ENCODE data around the gene PPP1R13B.
"Not testable (repeated sequence)": the region's sequence is repeated elsewhere in the genome, so short reads cannot be mapped to it uniquely, and the experiment has no call there.

Gene PPP1R13B

GRCh38 chr14:103698380-103699260, 148.8 kb downstream of the PPP1R13B start:
- DNase-seq (ENCODE audit: low read depth): no peak

- DNase-seq (ENCODE audit: low read depth): no peak
These were observed 149.6 kb downstream of the PPP1R13B start for GRCh38 chr14:103697603-103698379.

- DNase-seq (ENCODE audit: low read depth): no peak
These were observed 150.2 kb downstream of the PPP1R13B start for GRCh38 chr14:103697206-103697602.

GRCh38 chr14:103696466-103697071, 150.8 kb downstream of the PPP1R13B start:
- peak; percentile 72 for DNase-seq (ENCODE audit: low read depth)

GRCh38 chr14:103696070-103696402, 151.3 kb downstream of the PPP1R13B start:
- DNase-seq (ENCODE audit: low read depth): no peak

GRCh38 chr14:103695296-103696069, 151.9 kb downstream of the PPP1R13B start:
- DNase-seq (ENCODE audit: low read depth): no peak

GRCh38 chr14:103694572-103695026, 152.8 kb downstream of the PPP1R13B start:
- no peak for DNase-seq (ENCODE audit: low read depth)

GRCh38 chr14:103693515-103693914, 153.9 kb downstream of the PPP1R13B start:
- DNase-seq (ENCODE audit: low read depth): no peak

- DNase-seq (ENCODE audit: low read depth): no peak
These were observed 154.5 kb downstream of the PPP1R13B start for GRCh38 chr14:103692871-103693270.

GRCh38 chr14:103692159-103692558, 155.2 kb downstream of the PPP1R13B start:
- no peak for DNase-seq (ENCODE audit: low read depth)

- DNase-seq (ENCODE audit: low read depth): not testable (repeated sequence)
These were observed 155.7 kb downstream of the PPP1R13B start for GRCh38 chr14:103691655-103692054.

- DNase-seq (ENCODE audit: low read depth): no peak
These were observed 157.0 kb downstream of the PPP1R13B start for GRCh38 chr14:103690332-103690731.

- DNase-seq (ENCODE audit: low read depth): no peak
These were observed 158.2 kb downstream of the PPP1R13B start for GRCh38 chr14:103688906-103689902.

GRCh38 chr14:103688441-103688840, 158.9 kb downstream of the PPP1R13B start:
- no peak for DNase-seq (ENCODE audit: low read depth)

GRCh38 chr14:103687712-103688111, 159.7 kb downstream of the PPP1R13B start:
- no peak for DNase-seq (ENCODE audit: low read depth)

GRCh38 chr14:103686831-103687485, 160.4 kb downstream of the PPP1R13B start:
- DNase-seq (ENCODE audit: low read depth): no peak

GRCh38 chr14:103685276-103686211, 161.8 kb downstream of the PPP1R13B start:
- DNase-seq (ENCODE audit: low read depth): no peak

GRCh38 chr14:103684871-103685270, 162.5 kb downstream of the PPP1R13B start:
- no peak for DNase-seq (ENCODE audit: low read depth)

- no peak for DNase-seq (ENCODE audit: low read depth)
These were observed 162.9 kb downstream of the PPP1R13B start for GRCh38 chr14:103684471-103684870.
